GM21381 (cell line): ENCODE results near the gene HS2ST1.
A peak's percentile ranks its signal among the peaks of the same experiment; 100 is the strongest.
"Not testable (repeated sequence)": the region's sequence is repeated elsewhere in the genome, so short reads cannot be mapped to it uniquely, and the experiment has no call there.

Experiments
- ATAC-seq: cut with Tn5 transposase; IDR thresholded peaks from one replicate; pipeline ENCODE4 v1.9.1; 2021; ENCODE audit warnings: mild to moderate bottlenecking, moderate library complexity; ENCODE audit not compliant: unreplicated experiment

The HS2ST1 gene

GRCh38 chr1:86914601-86914997 is at the start of gene HS2ST1:
HS2ST1 (plus strand) TSS chr1:86914635.
- ATAC-seq = no peak

- ATAC-seq = no peak
These were observed 48.3 kb upstream of the HS2ST1 start for GRCh38 chr1:86865973-86866637.

- no peak for ATAC-seq
These were observed 47.8 kb upstream of the HS2ST1 start for GRCh38 chr1:86866665-86867064.

GRCh38 chr1:86867278-86867677 is 47.2 kb upstream of the HS2ST1 start:
- not testable (repeated sequence) for ATAC-seq

- ATAC-seq = no peak
These were observed 46.0 kb upstream of the HS2ST1 start for GRCh38 chr1:86868477-86868876.

- no peak for ATAC-seq
These were observed 43.4 kb upstream of the HS2ST1 start for GRCh38 chr1:86871001-86871400.

GRCh38 chr1:86872086-86872485 is 42.3 kb upstream of the HS2ST1 start:
- ATAC-seq = no peak

- no peak for ATAC-seq
These were observed 38.7 kb upstream of the HS2ST1 start for GRCh38 chr1:86875722-86876121.

GRCh38 chr1:86887479-86888162 is 26.8 kb upstream of the HS2ST1 start:
- ATAC-seq = peak; percentile 64

GRCh38 chr1:86888327-86888726 is 26.1 kb upstream of the HS2ST1 start:
- no peak for ATAC-seq

GRCh38 chr1:86899401-86899800 is 15.0 kb upstream of the HS2ST1 start:
- not testable (repeated sequence) for ATAC-seq

GRCh38 chr1:86905875-86906274 is 8.6 kb upstream of the HS2ST1 start:
- no peak for ATAC-seq

GRCh38 chr1:86906419-86906818 is 8.0 kb upstream of the HS2ST1 start:
- ATAC-seq = no peak

GRCh38 chr1:86912281-86912900 is 2.0 kb upstream of the HS2ST1 start:
- no peak for ATAC-seq

- ATAC-seq = peak; percentile 19
These were observed 988 bp upstream of the HS2ST1 start for GRCh38 chr1:86913399-86913895.

- peak; percentile 84 for ATAC-seq
These were observed 387 bp upstream of the HS2ST1 start, which contains the start of gene SELENOF for GRCh38 chr1:86913896-86914600. SELENOF (minus strand) TSS chr1:86914126; CDS start chr1:86914111, 15 bp downstream.

- peak; percentile 18 for ATAC-seq
These were observed 732 bp downstream of the HS2ST1 start for GRCh38 chr1:86914998-86915736.

- ATAC-seq = no peak
These were observed 1.4 kb downstream of the HS2ST1 start for GRCh38 chr1:86915737-86916235.

GRCh38 chr1:86916752-86917151 is 2.3 kb downstream of the HS2ST1 start:
- no peak for ATAC-seq

- ATAC-seq = no peak
These were observed 8.0 kb downstream of the HS2ST1 start for GRCh38 chr1:86922445-86922844.
